ENCODE measurements around the gene NOC4L.

Gene NOC4L

GRCh38 chr12:132170094-132170636 is 25.9 kb downstream of the NOC4L start:
- DNase-seq (ENCODE audit: low spot score), result no peak

GRCh38 chr12:132170637-132171292 is 26.5 kb downstream of the NOC4L start:
- no peak for DNase-seq (ENCODE audit: low spot score)

GRCh38 chr12:132171293-132171967 is 27.2 kb downstream of the NOC4L start:
- no peak for DNase-seq (ENCODE audit: low spot score)

GRCh38 chr12:132171968-132172521 is 27.8 kb downstream of the NOC4L start:
- no peak for DNase-seq (ENCODE audit: low spot score)

- no peak for DNase-seq (ENCODE audit: low spot score)
These were observed 28.4 kb downstream of the NOC4L start for GRCh38 chr12:132172619-132173018.

- DNase-seq (ENCODE audit: low spot score), result no peak
These were observed 29.1 kb downstream of the NOC4L start for GRCh38 chr12:132173135-132174014.

GRCh38 chr12:132174015-132174838 is 30.0 kb downstream of the NOC4L start:
- no peak for DNase-seq (ENCODE audit: low spot score)

GRCh38 chr12:132174839-132175490 is 30.7 kb downstream of the NOC4L start:
- no peak for DNase-seq (ENCODE audit: low spot score)

- no peak for DNase-seq (ENCODE audit: low spot score)
These were observed 31.5 kb downstream of the NOC4L start for GRCh38 chr12:132175496-132176384.

GRCh38 chr12:132176385-132176919 is 32.2 kb downstream of the NOC4L start:
- no peak for DNase-seq (ENCODE audit: low spot score)

GRCh38 chr12:132176920-132177551 is 32.8 kb downstream of the NOC4L start:
- DNase-seq (ENCODE audit: low spot score), result no peak

GRCh38 chr12:132178316-132178715 is 34.1 kb downstream of the NOC4L start:
- DNase-seq (ENCODE audit: low spot score), result no peak

GRCh38 chr12:132178801-132179401 is 34.6 kb downstream of the NOC4L start:
- DNase-seq (ENCODE audit: low spot score), result no peak

- DNase-seq (ENCODE audit: low spot score), result no peak
These were observed 35.4 kb downstream of the NOC4L start for GRCh38 chr12:132179431-132180362.

GRCh38 chr12:132180648-132181546 is 36.6 kb downstream of the NOC4L start:
- DNase-seq (ENCODE audit: low spot score), result no peak

GRCh38 chr12:132181570-132182200 is 37.4 kb downstream of the NOC4L start:
- no peak for DNase-seq (ENCODE audit: low spot score)

Measured in D341Med (cell line).